ENCODE measurements around the gene KCNJ16. TPM values are rescaled to one million over a fixed set of nuclear protein-coding genes. Genes with fewer than 3 reads are reported as not detected.

Gene KCNJ16
- total RNA-seq, 4 donors from 2014 or later = 296 to 403 (median 324) TPM

DNA sequence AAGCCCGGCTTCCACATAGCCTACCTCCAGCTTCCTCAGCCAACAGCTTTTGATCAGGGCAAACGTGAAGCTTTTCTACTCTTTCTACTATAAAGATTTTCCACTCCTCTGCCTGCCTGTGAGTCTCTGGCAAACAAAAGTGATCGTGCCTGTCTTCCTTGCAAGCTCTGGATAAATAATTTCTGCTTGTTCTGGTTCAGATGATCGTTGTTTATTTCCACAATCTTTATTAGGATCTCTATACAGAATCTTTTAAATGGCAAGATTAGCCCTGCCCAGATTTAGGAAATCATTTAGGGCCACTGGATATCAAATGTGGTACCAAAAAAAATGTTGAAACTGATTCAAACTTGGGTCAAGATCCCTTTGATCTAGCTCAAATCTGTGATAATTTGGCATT lies 20.4 kb downstream of the KCNJ16 start:
- 81 to 87% methylated on average over 4 of the region's 4 CpGs for WGBS, 2 donors
- H3K27me3 ChIP-seq = no peaks in the 10 kb centered on the region
- intact Hi-C loops (cut with DNase I) = no loop called here
- TF ChIP-seq, protein P1, sequence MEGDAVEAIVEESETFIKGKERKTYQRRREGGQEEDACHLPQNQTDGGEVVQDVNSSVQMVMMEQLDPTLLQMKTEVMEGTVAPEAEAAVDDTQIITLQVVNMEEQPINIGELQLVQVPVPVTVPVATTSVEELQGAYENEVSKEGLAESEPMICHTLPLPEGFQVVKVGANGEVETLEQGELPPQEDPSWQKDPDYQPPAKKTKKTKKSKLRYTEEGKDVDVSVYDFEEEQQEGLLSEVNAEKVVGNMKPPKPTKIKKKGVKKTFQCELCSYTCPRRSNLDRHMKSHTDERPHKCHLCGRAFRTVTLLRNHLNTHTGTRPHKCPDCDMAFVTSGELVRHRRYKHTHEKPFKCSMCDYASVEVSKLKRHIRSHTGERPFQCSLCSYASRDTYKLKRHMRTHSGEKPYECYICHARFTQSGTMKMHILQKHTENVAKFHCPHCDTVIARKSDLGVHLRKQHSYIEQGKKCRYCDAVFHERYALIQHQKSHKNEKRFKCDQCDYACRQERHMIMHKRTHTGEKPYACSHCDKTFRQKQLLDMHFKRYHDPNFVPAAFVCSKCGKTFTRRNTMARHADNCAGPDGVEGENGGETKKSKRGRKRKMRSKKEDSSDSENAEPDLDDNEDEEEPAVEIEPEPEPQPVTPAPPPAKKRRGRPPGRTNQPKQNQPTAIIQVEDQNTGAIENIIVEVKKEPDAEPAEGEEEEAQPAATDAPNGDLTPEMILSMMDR (IDR thresholded peaks at IDR 0.05) = no peak
- TF ChIP-seq POLR2A (IDR thresholded peaks at IDR 0.05) = no peak
- H3K27ac ChIP-seq = peak overlapping the region in 2 of 3 donors; percentile 34 to 37
- no peaks in the 10 kb centered on the region for H3K9me3 ChIP-seq
- no peaks in the 10 kb centered on the region for H3K36me3 ChIP-seq
- no peak for DNase-seq
- peaks cover 21 to 32% of the 10 kb centered on the region in 2 donors for H3K4me1 ChIP-seq
- no peak overlapping the region for H3K4me3 ChIP-seq (replicated peaks in 1 of 3)

DNA sequence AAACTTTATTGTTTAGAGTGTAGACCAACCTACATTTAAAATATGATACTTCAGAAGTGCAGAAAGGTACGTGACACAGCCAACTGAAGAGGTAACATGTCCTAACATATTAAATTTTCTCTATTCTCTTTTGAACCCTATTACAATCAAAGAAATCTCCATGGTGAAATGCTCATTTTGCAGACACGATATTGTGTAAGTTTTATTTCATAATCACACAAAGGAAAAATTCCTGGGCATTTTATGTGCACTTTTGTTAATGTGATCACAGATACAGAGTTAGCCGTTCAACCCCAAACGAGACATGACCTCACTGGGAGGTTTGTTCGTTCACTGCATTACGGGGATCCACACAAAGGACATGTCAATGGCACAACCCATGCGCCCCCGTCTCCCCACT lies 21.8 kb downstream of the KCNJ16 start:
- TF ChIP-seq, protein P1 (IDR thresholded peaks at IDR 0.05) = no peak
- no peak for TF ChIP-seq POLR2A (IDR thresholded peaks at IDR 0.05)
- H3K27ac ChIP-seq = peak overlapping the region in 1 of 3 donors; percentile 40
- peaks cover 20 to 21% of the 10 kb centered on the region in 2 donors for H3K4me1 ChIP-seq
- WGBS, 2 donors = 72 to 76% methylated on average over 8 of the region's 8 CpGs
- H3K27me3 ChIP-seq = no peaks in the 10 kb centered on the region
- H3K36me3 ChIP-seq = no peaks in the 10 kb centered on the region
- no peak overlapping the region for H3K4me3 ChIP-seq (replicated peaks in 1 of 3)
- no peak for DNase-seq
- no peaks in the 10 kb centered on the region for H3K9me3 ChIP-seq
- intact Hi-C loops (cut with DNase I) = no loop called here

- intact Hi-C loops (cut with DNase I) = no loop called here
- no peaks in the 10 kb centered on the region for H3K27me3 ChIP-seq
- H3K9me3 ChIP-seq = no peaks in the 10 kb centered on the region
- peak overlapping the region; percentile 4 to 19 (median 4) for H3K27ac ChIP-seq
- H3K36me3 ChIP-seq = peaks cover 4 to 7% of the 10 kb centered on the region in 2 donors
- DNase-seq = no peak
- WGBS, 2 donors = 28 to 43% methylated on average over 2 of the region's 2 CpGs
- no peak overlapping the region for H3K4me3 ChIP-seq (replicated peaks in 1 of 3)
- peaks cover 17 to 18% of the 10 kb centered on the region in 2 donors for H3K4me1 ChIP-seq
- TF ChIP-seq POLR2A (IDR thresholded peaks at IDR 0.05) = no peak
- TF ChIP-seq, protein P1 (IDR thresholded peaks at IDR 0.05) = no peak
These were observed 23.0 kb downstream of the KCNJ16 start for GRCh38 chr17:70098030-70098429.

GRCh38 chr17:70099294-70099693 lies 24.3 kb downstream of the KCNJ16 start:
- TF ChIP-seq, protein P1 (IDR thresholded peaks at IDR 0.05) = no peak
- no peak for TF ChIP-seq POLR2A (IDR thresholded peaks at IDR 0.05)
- Histone ChIP-seq H3K27me3 (no peaks in the 10 kb centered on the region), H3K27ac (peak overlapping the region in 2 of 3 donors; percentile 13 to 38), H3K4me3 (replicated peaks in 1 of 3) (no peak overlapping the region), H3K36me3 (peaks cover 4 to 7% of the 10 kb centered on the region in 2 donors), H3K9me3 (no peaks in the 10 kb centered on the region), H3K4me1 (peaks cover 12 to 18% of the 10 kb centered on the region in 2 donors)
- WGBS, 2 donors = 89 to 93% methylated on average over 3 of the region's 3 CpGs
- DNase-seq = no peak
- intact Hi-C loops (cut with DNase I) = no loop called here

GRCh38 chr17:70099884-70100283 lies 24.9 kb downstream of the KCNJ16 start:
- TF ChIP-seq POLR2A (IDR thresholded peaks at IDR 0.05) = no peak
- TF ChIP-seq, protein P1 (IDR thresholded peaks at IDR 0.05) = no peak
- intact Hi-C loops (cut with DNase I) = no loop called here
- no peak for DNase-seq

More at GRCh38 chr17:70099884-70100283, 24.9 kb downstream of the KCNJ16 start:
- H3K4me1 ChIP-seq = peaks cover 12 to 17% of the 10 kb centered on the region in 2 donors
- H3K27me3 ChIP-seq = no peaks in the 10 kb centered on the region
- H3K9me3 ChIP-seq = no peaks in the 10 kb centered on the region
- peak overlapping the region in 1 of 3 donors; percentile 13 for H3K27ac ChIP-seq
- WGBS, 2 donors = 67 to 72% methylated on average over 5 of the region's 5 CpGs
- no peak overlapping the region for H3K4me3 ChIP-seq (replicated peaks in 1 of 3)
- H3K36me3 ChIP-seq = peaks cover 4 to 9% of the 10 kb centered on the region in 2 donors
